HS-27A (cell line): ENCODE measurements around the gene MGAT5.
"Not testable (repeated sequence)": the region's sequence is repeated elsewhere in the genome, so short reads cannot be mapped to it uniquely, and the experiment has no call there.

Experiments
- DNase-seq: peaks from one replicate; pipeline ENCODE4 v3.0.0-alpha.2; 2012; ENCODE audit warnings: low read depth, missing footprints

Gene MGAT5

GRCh38 chr2:134279417-134279816, 25.5 kb downstream of the MGAT5 start:
- no peak for DNase-seq

- DNase-seq, result no peak
Observed at GRCh38 chr2:134280231-134280630, 26.4 kb downstream of the MGAT5 start.

- DNase-seq, result no peak
Observed at GRCh38 chr2:134280726-134281125, 26.9 kb downstream of the MGAT5 start.

- no peak for DNase-seq
Observed at GRCh38 chr2:134281815-134282419, 28.0 kb downstream of the MGAT5 start.

DNA sequence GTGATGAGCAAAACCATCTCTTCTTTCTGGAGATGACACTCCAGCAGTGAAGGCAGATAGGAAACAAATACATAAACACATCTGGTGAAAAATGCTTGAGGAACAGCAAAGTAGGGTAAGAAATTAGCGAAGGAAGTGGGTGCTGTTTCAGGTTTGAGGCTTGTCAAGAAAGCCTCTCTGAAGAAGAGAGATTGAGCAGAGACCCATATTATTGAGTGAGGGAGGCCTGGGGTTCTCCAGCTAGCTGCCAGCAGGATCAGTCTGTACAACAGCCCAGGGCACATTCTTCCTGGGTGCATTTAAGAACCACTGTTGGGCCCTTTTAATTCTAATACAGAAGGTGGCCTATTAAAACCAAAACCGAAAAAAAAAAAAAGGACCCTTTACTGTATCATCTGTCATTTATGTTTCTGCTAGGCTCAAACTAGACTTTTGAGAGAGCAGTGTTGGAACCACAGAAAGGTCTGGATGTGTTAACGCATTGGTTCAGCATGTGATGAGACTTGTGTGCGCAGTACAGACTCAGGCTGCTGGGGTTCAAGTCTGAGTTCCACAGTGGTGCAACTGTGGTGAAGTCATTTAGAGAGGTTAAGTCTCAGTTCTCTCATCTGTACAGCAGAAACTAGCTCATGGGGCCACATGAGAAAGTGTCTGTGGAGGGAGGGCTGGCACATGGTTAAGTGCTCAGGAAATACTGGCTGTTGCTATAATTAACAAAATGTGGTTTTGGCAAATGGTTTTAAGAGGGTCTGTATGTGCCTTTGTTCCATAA, 28.9 kb downstream of the MGAT5 start:
- DNase-seq, result no peak

GRCh38 chr2:134283661-134284060, 29.8 kb downstream of the MGAT5 start:
- DNase-seq, result no peak

DNA sequence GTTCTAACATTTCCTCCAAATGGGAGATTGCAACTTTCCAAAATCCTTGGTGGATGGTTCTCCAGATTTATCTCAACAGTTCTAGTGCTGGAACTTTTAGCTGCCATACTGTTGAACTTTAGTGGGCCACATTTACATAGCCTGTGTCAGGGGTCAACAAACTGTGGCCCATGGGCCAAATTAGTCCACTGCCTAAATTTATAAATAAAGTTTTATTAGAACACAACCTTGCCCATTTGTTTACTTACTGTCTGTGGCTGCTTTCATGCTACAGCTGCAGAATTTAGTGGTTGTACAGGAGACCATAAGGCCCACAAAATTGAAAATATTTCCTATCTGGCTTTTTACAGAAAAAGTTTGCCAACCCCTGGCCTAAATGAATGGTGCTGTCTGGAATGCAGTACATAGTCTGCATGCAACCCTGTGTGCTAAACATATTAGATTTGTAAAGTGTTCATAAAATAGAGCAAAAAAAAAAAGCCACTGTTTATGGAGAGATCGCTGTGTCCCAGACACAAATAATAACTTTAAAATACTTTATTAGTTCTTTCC, 30.3 kb downstream of the MGAT5 start:
- DNase-seq, result no peak

- DNase-seq, result no peak
Observed at GRCh38 chr2:134287323-134287722, 33.5 kb downstream of the MGAT5 start.

DNA sequence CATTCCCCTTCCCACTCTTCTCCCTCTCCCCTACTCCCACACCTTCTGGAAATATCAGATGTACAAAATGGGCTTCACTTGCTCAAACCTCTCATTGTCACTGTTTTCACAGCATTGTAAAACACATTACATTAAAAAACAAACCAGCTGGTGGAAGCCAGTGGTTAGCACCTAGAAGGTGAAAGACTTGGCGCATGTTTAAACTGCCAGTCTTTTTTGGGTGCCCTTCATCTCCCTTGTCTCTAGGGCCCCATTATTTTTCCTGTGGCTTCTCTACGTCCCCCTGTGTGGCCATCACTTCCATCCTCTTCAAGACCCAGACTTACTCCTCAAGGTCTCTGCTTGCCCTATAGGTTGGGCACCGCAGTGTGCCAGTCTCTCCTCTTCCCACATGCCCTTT, 34.9 kb downstream of the MGAT5 start:
- no peak for DNase-seq

- no peak for DNase-seq
Observed at GRCh38 chr2:134289225-134289624, 35.4 kb downstream of the MGAT5 start.

- no peak for DNase-seq
Observed at GRCh38 chr2:134290358-134290757, 36.5 kb downstream of the MGAT5 start.

GRCh38 chr2:134292514-134292913, 38.6 kb downstream of the MGAT5 start:
- no peak for DNase-seq

DNA sequence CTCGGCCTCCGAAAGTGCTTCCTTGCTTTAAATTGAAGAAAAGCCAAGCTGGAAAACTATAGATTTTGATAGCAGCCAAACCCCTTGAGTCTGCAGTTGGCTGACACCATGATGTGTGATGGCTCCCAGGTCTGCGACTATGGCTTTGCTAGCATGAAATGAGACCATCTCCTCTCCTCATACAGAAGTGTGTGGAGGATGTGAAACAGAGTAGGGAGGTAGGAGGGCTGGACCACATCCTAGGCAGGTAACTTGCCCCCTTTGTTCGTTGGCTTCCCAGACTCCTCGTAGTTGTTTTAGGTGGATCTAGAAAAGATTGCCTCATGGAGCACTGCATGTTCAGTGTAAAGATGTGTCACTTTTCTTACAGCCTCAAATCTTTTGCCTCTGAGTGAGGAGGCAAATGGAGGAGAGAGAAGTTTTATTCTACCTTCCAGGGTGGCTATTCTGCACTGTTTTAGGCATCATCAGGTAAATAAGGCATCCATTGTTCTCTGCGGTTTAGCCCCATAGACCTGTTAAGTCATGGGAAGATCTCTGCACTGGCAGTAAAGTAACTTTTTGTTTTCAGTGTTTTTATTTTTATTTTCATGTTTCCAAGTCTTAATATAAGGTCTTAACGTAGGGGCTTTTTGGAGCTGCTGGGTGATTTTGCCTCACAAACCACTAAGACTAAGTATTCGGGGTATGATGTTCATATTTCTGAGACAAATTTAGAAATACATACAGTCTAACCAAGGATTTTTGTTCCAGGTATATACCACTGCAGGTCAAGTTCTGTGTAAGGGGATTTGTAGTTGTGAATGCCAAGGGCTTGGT, 40.1 kb downstream of the MGAT5 start:
- no peak for DNase-seq

DNA sequence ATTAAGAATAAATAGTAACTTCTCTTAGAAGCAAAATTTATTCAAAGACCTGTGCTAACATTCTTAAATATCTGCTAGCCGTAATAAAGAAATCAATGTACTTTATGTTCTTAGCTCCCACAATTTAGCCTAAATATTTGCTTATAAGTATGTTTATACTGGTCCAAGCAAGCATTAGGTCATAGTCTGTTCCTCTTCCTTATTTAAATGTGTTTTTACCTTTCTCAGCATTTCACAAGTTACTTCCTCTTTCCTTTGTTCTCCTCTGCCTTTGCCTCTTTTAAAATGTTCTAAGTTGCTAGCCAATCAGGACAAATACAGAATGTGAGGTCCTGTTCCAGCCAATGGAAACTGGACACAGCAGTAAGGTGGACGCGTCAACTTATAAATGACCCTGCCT, 40.7 kb downstream of the MGAT5 start:
- DNase-seq, result not testable (repeated sequence)

- DNase-seq, result no peak
Observed at GRCh38 chr2:134295441-134295840, 41.6 kb downstream of the MGAT5 start.

DNA sequence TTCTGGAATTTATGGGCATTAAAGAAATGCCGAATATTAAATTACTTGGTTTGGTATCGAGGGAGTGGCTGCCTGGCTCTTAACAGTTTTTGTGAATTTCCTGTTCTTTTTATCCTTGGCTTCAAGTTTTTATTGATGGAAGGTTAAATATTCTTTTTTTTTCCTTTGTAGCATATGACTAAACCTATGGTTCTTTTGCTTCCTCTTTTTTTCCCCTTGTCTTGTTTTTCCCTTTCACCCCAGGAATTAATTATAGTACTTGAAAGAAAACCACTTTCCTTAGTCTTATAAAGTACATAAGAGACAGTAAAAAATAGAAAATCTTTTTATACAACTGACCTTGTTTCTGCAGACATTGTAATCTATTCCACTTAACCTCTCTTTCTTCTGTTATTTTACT, 42.4 kb downstream of the MGAT5 start:
- no peak for DNase-seq

- no peak for DNase-seq
Observed at GRCh38 chr2:134299334-134299733, 45.5 kb downstream of the MGAT5 start.

DNA sequence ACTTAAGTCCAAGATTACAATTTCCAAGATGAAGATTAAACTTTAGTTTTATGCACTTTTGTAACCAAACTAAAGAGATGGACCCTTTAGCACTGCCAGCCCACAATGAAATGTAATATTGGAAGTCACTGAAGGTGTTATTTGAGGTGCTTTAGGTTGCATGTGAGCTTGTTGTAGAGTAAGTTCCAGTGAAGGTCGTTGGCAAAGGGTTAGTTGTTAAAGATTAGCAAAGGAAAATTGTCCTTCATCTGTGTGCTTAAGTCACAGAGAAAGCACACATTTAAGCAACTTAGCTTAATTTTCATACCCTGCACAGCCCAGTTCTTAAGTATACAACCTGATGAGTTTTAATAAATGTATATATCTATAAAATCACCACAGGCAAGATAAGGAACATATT, 46.7 kb downstream of the MGAT5 start:
- DNase-seq, result no peak

- DNase-seq, result no peak
Observed at GRCh38 chr2:134301099-134301927, 47.4 kb downstream of the MGAT5 start.

- DNase-seq, result no peak
Observed at GRCh38 chr2:134301928-134302260, 48.0 kb downstream of the MGAT5 start.

DNA sequence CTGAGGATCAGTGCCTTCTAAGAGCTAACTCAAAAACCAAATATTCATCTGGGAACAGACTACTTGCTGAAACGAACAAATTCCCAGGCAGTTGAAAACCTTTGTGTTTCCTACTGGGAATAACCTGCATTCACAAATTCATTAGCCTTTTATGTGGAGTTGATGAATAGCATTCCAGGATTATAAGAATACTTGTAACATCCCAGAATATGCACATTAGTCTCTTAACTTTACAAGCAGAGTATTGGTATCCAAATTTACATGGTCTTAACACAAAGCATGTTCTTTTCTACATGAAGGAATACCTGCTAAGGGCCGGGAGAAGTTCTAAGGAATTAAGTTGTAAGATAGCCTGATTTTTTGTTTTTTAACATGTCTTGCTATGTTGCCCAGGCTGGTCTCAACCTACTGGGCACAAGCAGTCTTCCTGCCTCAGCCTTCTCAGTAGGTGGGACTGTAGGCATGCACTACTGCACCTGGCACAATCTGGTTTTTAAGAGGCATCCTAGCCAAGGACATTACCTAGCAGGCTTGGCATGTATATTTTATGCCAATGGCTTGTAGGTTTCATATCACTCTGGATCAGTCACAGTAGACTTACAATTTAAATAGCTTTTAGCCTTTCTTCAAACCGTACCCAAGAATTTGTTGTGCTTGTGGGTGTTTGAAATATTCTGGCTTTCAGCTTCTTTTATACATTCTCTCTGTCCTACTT, 50.7 kb downstream of the MGAT5 start:
- no peak for DNase-seq
